Posterior vena cava (tissue), 2 donors: ENCODE measurements around the gene COL6A2. TPM values are rescaled to one million over a fixed set of nuclear protein-coding genes. Genes with fewer than 3 reads are reported as not detected.
"Not testable (repeated sequence)": the region's sequence is repeated elsewhere in the genome, so short reads cannot be mapped to it uniquely, and the experiment has no call there.

Experiments used
- DNase-seq: peaks from one replicate; pipeline ENCODE4 v3.0.0-alpha.2; 2020; ENCODE audit warnings: low spot score
- intact Hi-C, 2 donors: fragments of 100-400 bp; cut with DNase I; formaldehyde crosslinking; loops; one replicate each; pipeline versions ENCODE4 v1.14.1 to v1.14.2; 2022 to 2023
- total RNA-seq, 2 donors: library from RNA; stranded (reverse); fragmentation: NEBNext Ultra II Directional; extraction: Animal tissue kit (Norgen Biotek cat#: 25700); gene quantifications; one replicate each; pipeline ENCODE4 v1.2.1, GENCODE V29; 2021
- donor health status: DM: yes; HTN: yes; CAD: no.
- donor health status: DM: yes; HTN: yes; CAD: no.

Gene COL6A2
- total RNA-seq, 2 donors from 2014 or later, result 1,504 to 1,642 TPM

DNA sequence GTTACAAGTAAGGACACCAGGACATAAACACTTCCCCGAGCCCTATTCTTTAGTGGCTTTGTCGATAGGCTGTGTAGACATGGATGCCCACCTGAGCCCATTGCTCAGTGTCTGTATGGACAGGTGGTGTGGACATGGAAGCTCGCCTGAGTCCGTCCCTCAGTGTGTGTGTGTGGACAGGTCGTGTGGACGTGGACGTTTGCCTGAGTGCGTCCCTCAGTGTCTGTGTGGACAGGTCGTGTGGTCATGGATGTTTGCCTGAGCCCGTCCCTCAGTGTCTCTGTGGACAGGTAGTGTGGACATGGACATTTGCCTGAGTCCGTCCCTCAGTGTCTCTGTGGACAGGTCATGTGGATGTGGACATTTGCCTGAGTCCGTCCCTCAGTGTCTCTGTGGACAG lies 38.7 kb upstream of the COL6A2 start:
- DNase-seq, result peak; percentile 44
- intact Hi-C loops, result no loop called here

- DNase-seq, result peak; percentile 62
- intact Hi-C loops, result not testable (repeated sequence)
Observed at GRCh38 chr21:46059711-46060455, 38.0 kb upstream of the COL6A2 start.

DNA sequence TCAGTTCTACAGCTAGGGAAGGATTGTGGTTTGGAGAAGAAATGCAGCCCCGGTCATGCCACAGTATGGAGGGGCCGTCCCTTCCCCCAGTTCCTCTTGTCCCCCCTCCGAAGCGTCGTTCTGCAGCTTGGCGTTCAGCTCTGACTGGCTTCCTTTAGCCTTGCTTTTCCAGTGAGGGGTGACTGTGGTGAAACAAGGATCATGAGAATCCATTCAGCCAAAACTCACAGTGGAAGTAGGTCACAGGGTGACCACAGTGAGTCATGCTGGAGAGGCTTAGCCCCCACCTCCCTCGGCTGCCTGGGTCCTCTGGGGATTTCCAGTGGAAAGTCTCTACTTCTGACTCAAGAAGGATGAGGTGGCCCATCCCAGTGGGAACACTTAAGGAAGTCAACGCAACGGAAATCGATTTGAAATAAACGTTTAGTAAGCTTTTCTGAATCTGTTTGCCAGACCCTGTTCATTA lies 37.3 kb upstream of the COL6A2 start:
- intact Hi-C loops, result no loop called here
- DNase-seq, result peak; percentile 92

- intact Hi-C loops, result no loop called here
- DNase-seq, result peak; percentile 18
Observed at GRCh38 chr21:46061063-46061462, 36.8 kb upstream of the COL6A2 start.

DNA sequence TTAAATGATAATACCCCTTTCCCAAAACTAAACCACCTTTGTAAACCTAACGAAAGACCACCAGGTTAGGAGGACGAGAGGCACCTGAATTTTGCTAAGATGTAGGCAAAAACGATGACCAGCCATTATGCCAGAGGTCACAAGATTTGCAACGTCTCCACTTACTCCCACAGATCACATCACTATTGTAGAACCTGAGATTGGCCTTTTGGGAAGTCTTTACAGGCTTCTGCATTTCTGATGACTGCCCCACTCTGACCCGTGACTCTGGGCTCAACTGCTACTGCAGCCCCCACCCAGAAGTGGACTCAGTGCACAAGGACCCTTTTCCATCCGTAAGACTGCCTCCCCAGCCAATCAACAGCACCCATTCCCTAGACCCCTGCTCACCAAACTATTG lies 36.4 kb upstream of the COL6A2 start:
- DNase-seq, result peak; percentile 10
- intact Hi-C loops, result no loop called here

- DNase-seq, result peak; percentile 19
- intact Hi-C loops, result no loop called here
Observed at GRCh38 chr21:46061950-46062349, 36.0 kb upstream of the COL6A2 start.

DNA sequence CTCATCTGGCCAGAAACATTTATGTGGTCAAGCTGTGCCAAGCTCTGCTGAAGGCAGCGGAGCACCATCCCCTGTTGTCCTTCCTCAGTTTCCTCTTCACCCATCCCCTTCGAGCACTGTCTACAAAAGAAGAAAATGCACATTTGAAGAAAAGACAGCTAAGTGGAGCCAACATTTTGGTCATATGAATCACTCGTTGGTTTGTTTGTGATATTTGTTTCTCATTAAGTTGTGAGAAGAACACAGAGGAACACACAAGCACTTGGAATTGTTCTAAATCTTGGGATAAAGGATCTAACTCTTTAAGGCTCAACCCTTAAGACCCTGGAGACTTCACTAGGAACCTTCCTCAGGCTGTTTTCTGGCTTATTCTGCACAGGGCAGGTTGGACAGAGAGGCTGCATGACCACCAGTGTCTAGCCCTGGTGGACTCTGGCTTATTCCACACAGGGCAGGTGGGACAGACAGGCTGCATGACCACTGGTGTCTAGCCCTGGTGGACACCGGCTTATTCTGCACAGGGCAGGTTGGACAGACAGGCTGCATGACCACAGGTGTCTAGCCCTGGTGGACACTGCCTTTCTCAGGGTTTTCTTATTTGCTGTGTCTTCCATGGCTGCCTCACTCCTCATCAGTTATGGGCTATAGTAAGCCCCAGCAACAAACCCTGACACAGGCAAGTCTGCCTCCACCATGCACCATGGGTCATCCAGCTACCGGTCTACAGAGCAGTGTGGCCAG lies 35.3 kb upstream of the COL6A2 start:
- intact Hi-C loops, result no loop called here
- DNase-seq, result peak; percentile 45

- DNase-seq, result peak; percentile 23
- intact Hi-C loops, result no loop called here
Observed at GRCh38 chr21:46063227-46063626, 34.7 kb upstream of the COL6A2 start.

DNA sequence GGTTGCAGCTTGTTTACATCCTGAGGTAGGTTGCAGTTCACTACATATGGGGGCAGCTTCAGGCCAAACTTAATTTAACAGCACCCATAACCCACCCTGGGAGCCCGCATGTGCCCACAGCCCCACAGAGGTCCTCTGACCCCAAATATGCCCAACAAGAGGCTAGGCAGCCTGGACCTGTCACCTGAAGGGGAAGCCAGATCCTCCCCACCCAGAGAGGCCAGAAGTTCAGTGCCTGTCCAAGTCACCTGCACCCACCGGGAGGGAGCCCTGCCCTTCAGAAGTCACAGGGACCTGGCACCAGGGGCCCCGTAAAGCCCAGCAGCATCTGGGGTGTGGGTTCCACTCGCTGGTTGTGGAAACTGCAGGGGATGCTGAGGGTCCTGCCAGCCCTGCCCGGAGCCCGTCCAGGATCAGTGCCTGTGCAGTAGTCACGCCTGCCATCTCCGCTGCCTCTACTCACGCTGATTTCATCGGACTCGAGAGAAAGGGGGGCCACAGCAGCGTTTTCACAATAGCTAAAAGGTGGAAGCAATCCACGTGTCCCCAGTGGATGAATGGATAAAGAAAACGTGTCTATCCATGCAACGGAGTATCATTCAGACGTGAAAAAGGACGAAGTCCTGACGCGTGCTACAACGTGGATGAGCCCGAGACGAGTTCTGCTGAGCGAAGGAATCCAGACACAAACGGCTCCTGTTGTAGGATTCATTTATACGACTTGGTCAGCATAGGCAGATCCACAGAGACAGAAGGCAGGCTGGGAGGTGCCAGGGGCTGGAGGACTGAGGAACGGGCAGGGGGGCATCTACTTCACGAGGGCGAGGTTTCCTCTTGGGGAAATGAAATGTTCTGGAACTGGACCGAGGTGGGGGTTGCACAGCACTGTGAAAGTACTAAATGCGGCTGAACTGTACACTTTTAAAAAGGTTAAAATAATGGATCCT lies 33.9 kb upstream of the COL6A2 start:
- intact Hi-C loops, result no loop called here
- DNase-seq, result peak; percentile 74

DNA sequence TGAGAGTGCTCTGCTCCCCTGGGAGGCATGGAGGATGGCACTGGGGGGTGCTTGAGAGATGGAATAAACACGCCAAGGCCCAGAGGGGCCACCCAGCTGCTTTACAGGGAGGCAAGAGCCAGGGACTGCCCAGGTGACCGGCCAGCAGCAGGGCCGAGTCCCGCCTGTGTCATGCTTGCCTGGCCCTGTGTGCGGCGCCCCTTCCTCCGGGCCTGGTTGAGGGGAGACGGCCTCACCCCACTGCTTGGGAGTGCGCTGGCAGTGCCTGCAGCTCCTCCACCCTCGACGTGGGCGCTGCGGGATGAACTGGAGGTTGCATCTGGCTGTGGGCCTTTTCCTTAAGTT lies 33.1 kb upstream of the COL6A2 start:
- intact Hi-C loops, result no loop called here
- peak; percentile 81 for DNase-seq

- peak; percentile 93 for DNase-seq
- intact Hi-C loops, result no loop called here
Observed at GRCh38 chr21:46065215-46065913, 32.5 kb upstream of the COL6A2 start.

GRCh38 chr21:46065914-46066551 lies 31.9 kb upstream of the COL6A2 start:
- intact Hi-C loops, result no loop called here
- DNase-seq, result peak; percentile 81

GRCh38 chr21:46066591-46067331 lies 31.2 kb upstream of the COL6A2 start:
- intact Hi-C loops, result no loop called here
- DNase-seq, result peak; percentile 89

DNA sequence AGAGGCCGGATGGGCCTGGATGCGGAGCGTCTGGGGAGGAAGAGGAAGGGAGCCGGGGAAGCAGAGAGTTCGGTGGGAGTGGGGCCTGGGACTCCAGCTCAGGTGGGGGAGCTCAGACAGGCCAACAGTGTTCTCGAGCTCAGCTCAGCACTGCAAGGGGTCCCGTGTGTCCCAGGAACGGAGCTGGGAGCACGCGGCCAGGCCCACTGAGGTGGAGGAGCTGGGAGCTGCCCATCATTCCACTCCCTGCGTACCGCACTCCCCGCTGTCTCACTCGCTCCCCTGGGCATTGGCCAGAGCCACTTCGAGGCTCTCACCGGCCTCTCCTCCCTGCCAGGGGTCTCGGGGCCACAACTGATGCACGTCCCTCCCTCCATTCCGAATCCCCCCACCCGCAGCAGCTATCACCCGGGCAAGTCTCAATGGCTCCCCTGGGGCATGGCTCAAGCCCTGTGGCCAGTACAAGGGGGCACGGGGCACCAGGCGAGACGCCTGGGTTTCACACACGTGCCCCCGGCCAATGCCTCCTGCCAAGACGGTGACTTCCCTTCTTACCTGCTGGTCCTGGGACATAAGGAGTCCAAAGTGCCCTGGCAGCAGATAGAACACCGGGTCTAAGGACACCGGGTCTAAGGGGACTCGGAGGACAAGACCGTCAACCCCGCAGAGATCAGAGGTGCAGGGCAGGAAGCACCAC lies 30.3 kb upstream of the COL6A2 start:
- peak; percentile 52 for DNase-seq
- intact Hi-C loops, result no loop called here

GRCh38 chr21:46068516-46069079 lies 29.3 kb upstream of the COL6A2 start:
- DNase-seq, result peak; percentile 15

DNA sequence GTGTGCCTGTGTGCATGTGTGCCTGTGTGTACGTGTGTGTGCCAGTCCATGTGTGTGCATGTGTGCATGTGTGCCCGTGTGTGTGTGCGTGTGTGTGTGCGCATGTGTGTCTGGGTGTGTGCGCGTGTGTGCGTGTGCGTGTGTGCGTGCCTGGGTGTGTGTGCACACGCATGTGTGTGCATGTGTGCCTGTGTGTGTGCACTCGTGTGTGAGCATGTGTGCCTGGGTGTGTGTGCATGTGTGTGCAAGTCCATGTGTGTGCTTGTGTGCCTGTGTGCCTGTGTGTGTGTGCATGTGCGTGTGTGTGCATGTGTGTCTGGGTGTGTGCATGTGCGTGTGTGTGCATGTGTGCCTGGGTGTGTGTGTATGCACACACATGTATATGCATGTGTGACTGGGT lies 28.7 kb upstream of the COL6A2 start:
- DNase-seq, result peak; percentile 24
- intact Hi-C loops, result no loop called here

More at GRCh38 chr21:46068516-46069079, 29.3 kb upstream of the COL6A2 start:
- intact Hi-C loops, result no loop called here

DNA sequence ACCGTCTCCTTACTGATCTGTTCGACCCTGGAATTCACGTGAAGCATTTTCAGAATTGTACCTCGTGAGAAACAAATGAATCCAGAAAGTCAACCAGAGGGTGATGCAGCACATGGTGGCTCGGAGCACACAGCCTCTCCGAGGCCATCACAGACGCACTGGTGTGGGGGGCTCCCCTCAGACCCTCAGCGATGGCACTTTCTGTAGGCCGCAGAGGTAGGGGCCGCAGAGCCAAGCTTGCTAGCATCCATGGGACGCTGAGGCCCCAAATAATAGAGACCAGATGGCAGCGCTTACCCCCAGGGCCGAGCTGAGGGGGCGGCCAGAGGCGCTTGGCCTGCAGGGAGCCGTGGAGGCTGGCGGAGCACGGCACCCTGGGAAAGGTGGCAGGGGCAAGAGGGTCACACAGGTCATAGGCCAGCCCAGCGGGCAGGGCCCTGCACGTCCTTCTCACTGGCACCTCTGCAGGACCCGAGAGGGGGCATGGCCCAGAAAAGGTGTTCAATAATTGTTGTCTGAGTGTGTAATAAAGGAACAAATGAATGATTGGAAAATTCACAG lies 28.1 kb upstream of the COL6A2 start:
- intact Hi-C loops, result no loop called here
- peak; percentile 61 for DNase-seq
